Stimulated activated CD8-positive, alpha-beta memory T cell treated with anti-CD3 and anti-CD28 coated beads, Interleukin-12 subunit alpha, Interleukin-12 subunit beta, amount 100 ng/mL, for 4 hours (primary cell): ENCODE measurements around the gene MIPEP.
A peak's percentile ranks its signal among the peaks of the same experiment; 100 is the strongest.

Experiments used
- DNase-seq: peaks from one replicate; pipeline ENCODE4 v3.0.0-alpha.2; 2020; ENCODE audit warnings: low read depth

The MIPEP gene

GRCh38 chr13:23715092-23715761, 174.0 kb downstream of the MIPEP start:
- no peak for DNase-seq

- no peak for DNase-seq
Observed at GRCh38 chr13:23714672-23715071, 174.5 kb downstream of the MIPEP start.

- no peak for DNase-seq
Observed at GRCh38 chr13:23711355-23711754, 177.8 kb downstream of the MIPEP start.

DNA sequence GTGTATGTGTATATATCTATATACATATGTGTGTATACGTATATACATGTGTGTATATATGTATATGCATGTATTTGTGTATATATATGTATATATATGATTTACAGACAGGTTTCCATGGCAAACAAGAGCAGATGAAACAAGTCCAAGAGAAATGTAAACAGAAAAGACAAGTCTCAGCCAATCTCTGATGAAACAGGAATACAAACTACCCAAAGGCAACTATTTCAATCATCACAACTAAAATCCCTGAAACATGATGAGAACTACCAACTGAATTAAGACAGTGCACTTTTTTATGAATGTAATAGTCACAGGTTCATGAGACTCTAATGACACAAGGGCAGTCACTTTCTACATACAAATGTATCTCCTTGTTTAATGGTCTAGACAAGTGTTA, 178.8 kb downstream of the MIPEP start:
- no peak for DNase-seq

GRCh38 chr13:23709536-23709935, 179.7 kb downstream of the MIPEP start:
- no peak for DNase-seq

DNA sequence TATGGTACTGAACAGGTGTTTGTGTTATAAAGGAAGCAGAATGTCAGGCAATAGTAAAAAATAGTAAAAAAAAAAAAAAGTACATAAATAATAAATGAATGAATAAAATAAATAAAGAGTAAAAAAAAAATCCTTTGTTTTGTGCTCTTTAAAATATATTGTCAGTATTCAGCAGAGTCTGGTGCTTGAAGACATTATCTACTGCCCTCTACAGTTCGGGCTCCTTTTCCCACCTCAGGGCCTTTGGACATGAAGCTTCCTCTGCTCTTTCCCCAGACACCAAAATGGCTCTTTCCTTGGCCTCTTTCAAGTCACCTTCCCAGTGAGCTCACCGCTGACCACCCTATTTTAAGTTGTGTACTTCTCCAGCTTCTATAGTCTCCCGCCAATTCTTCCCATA, 181.5 kb downstream of the MIPEP start:
- DNase-seq: no peak

- DNase-seq: no peak
Observed at GRCh38 chr13:23705583-23705982, 183.6 kb downstream of the MIPEP start.

DNA sequence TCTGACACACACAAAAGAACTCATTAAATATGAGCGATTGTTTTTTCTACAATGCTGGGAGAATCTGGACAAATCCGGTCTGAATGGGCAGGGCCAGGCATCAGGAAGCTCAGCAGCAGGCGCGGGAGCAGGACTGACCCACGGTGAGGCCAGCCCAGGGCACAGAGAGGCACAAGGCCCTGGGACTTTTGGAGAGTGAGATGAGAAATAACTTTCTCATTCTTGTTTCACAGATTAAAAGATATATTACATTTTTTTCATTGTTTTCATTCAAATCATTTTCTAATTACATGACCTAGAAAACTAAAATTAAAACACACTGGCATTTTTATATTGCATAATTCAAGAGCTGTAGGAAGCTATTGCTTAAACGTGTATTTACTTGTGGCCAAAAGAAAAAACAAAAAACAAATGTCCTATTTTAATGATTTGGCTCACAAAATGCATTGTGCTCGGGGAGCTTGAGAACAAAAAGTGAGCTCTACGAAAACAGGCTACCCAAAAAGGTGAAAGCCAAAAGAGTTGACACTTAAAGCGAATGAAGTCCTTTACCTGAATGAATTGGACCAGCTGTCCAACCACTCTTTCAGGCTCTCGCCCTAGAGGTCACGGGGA, 185.8 kb downstream of the MIPEP start:
- DNase-seq: no peak

- DNase-seq: no peak
Observed at GRCh38 chr13:23701636-23702035, 187.6 kb downstream of the MIPEP start.

DNA sequence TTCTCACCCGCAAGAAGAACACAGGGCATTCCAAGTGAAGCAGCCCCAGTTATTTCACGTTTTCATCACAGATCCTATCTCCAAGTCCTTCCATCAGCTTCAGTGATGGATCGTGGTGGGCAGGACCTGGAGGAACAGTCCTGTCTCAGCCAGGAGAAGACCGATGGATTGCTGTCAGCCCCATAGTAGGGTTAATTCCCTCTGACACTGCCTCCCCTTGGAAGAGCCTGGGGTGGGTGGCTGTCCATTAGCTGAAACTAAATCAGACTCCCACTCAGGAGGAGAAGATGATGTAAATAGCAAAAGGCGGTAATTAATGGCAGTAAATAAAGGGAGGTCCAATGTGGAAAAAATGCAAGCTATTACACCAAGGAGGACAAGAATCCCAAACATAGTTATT, 188.0 kb downstream of the MIPEP start:
- DNase-seq: no peak

GRCh38 chr13:23699271-23699670, 189.9 kb downstream of the MIPEP start:
- no peak for DNase-seq

DNA sequence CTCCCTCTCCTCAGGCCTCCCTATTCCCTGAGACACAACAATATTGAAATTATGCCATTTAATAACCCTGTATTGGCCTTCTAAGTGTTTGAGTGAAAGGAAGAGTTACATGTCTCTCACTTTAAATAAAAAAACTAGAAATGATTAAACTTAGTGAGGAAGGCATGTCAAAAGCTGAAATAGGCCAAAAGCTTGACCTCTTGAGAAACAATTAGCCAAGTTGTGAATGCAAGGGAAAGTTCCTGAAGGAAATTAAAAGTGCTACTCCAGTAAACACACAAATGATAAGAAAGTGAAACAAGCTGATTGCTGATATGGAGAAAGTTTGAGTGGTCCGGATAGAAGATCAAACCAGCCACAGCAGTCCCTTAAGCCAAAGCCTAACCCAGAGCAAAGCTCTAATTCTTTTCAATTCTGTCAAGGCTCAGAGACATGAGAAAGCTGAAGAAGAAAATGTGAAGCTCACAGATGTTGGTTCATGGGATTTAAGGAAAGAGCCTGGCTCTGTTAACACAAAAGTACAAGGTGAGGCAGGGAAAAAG, 191.4 kb downstream of the MIPEP start:
- DNase-seq: no peak

DNA sequence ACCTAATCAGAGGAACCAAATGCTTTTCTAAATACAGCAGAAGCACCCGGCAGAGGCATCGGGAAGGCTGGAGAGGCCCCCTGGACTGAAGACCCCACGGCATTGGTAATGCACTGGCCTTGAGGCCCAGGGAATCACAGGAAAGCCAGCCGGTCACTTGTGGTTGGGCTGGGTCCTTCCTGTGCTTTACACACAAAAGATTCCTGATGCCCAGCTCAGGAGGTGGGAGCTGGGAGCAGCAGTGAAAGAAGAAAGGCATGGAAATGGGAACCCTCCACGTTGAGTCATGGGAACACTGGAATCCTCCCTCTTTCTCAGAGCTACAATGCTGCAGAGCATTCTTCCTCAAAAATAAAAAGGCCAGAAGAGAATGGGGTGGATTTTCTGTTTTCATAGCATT, 192.6 kb downstream of the MIPEP start:
- DNase-seq: no peak

DNA sequence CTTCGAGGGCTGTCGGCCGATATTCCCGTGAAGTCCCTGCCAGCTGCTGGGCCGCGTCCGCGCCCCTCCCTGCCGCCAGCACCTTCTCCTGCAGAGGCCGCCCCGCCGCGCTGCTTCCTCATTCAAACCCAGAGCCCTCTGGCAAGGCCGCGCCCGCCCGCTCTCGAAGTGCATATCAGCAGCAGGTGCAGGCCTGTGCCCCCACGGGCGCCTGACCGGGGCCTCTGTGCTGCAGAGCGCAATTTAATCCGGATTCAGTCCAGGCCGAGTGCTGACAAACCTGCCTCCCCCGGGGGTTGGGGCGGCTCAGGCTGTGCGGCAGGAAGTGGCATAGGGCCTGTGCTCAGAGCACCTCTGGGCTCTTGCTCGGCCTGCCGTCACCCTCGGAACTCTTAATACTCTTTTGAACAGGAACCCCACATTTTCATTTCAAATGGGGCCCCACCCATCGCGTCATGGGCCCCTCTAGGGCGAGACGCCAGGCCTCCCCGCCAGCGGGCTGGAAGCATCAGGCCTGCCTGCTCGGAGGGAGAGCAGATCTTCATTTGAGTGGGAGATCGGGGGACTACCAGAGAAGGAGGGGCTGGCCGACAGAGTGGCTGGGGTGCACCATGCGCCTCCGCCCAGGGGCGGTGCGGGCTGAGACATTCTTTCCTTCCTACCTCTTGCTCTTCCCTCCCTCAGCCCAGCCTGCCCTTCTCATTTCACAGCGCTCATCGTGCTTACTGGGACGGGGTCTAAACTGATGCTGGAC, 193.3 kb downstream of the MIPEP start:
- DNase-seq: peak; percentile 44

DNA sequence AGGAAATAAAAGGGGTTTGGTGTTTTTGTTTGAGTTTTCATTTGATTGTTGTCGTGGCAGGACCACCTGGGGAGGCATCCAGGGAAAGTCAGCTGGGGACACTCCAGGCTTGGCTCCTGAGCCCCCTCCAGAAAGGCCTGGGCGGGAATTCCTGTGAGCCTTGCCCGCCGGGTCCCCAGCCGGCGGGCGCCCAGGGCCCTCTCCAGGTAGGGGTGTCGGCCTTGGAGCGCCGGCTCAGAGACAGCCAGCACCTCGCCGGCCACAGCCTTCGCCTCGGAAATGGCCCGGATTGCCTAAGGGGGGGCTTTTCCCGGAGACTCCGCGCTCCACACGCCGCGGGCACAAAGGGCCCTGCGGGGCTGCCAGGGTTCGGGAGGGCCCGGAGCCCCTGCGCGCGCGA, 194.0 kb downstream of the MIPEP start:
- no peak for DNase-seq

DNA sequence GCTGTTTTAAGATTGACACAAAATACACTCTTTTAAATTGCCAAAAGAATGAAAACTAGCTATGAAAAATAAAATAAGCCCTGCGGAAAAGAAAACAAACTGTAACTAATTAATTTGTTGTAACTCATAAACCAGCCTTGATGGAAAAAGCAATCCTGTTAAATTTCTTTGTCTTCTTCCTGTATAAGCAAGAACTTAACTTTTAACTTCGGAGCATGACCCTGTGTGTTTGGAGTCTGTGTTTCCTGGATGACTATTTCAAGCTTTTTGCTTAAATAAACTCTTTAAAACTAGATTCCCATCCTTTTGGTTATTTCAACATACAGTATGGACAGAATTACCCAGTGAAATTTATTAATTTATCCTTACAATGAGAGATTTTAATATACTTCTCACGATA, 196.4 kb downstream of the MIPEP start:
- DNase-seq: no peak

DNA sequence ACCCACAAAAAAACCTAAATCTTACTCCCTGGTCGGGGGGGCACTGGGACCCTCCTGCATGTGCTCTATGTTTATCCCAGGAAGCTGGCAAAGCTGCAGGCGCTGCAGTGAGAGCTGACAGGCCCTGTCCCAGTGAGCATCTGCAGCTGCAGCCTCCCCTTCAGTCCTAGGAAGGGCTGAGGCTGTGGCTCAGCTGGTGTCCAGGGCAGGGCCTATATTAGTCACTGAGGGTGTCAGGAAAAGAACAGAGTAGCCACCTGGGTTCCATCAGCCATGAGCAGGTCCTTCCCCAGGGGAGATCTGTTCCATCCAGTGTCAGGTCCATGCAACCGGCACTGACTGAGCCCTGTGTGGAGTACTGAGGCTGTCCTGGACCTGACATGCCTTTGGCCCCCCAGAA, 198.5 kb downstream of the MIPEP start:
- DNase-seq: no peak

- DNase-seq: no peak
Observed at GRCh38 chr13:23688336-23688735, 200.9 kb downstream of the MIPEP start.

DNA sequence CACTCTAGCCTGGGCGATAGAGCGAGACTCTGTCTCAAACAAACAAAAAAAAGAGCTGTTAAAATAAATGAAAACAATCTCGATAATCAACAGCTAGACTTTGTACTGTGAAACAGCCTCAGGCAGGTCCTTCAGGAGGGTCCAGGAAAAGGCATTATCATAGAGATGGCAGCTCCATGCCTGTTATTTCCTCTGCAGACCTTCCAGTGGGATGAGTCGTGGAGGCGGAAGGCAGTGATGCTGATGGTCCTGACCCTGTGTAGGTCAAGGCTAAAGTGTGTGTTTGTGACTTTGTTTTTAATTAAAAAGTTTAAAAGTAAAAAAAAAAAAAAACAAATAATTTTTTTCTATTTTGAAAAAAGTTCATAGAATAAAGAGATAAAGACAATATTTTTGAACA, 201.6 kb downstream of the MIPEP start:
- no peak for DNase-seq

GRCh38 chr13:23686948-23687347, 202.3 kb downstream of the MIPEP start:
- DNase-seq: no peak

GRCh38 chr13:23685416-23685815, 203.8 kb downstream of the MIPEP start:
- DNase-seq: no peak

- DNase-seq: no peak
Observed at GRCh38 chr13:23684647-23685046, 204.6 kb downstream of the MIPEP start.

- no peak for DNase-seq
Observed at GRCh38 chr13:23683084-23683483, 206.1 kb downstream of the MIPEP start.
